HG03439 (cell line): ENCODE results near the gene HSPA12B.

Experiments used
- ATAC-seq: cut with Tn5 transposase; IDR thresholded peaks from one replicate; pipeline ENCODE4 v1.9.1; 2021; ENCODE audit warnings: mild to moderate bottlenecking, moderate library complexity; ENCODE audit not compliant: unreplicated experiment

Gene HSPA12B

DNA sequence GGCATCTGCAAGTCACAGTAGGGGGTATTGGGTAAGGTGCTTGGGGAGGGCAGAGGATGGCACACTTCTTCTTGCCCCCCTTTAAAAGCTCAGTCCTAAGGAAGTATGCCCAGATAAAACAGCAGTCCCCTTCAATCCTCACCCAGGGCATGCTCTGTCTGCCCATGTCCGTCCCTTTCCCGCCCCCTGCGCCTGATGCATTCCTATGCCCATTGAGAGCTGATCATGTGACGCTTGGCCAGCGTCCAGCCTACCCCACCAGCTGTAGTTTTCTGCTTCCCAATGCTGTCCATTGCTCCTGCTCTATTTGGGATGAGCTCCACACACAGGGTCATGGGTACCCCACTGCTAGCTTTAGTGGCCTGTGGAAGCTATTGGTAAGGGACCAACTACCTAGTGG is 28.4 kb upstream of the HSPA12B start:
- ATAC-seq, result no peak

DNA sequence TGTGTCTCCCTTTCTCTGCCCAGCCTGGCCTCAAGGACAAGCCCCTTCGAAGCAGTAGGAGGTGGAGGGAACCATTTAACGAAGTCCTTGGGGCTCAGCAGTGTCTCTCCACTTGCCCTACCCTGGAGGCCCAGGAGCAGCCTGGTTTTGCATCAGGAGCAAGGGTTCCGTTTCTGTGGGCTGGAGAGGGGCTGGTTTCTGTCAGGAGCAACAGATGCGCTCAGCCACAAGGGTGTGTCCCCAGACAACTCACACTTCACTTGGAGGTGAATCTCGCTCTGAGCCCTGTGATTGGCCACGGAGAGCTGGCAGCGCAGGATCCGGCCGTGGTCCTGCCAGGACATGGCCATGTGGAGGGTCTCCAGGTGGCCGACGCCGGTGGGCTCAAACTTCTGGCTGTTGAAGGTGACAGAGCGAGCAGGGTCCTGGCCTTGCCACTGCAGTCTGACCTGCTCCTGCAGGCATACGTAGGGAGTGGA is 27.0 kb upstream of the HSPA12B start:
- ATAC-seq, result no peak

DNA sequence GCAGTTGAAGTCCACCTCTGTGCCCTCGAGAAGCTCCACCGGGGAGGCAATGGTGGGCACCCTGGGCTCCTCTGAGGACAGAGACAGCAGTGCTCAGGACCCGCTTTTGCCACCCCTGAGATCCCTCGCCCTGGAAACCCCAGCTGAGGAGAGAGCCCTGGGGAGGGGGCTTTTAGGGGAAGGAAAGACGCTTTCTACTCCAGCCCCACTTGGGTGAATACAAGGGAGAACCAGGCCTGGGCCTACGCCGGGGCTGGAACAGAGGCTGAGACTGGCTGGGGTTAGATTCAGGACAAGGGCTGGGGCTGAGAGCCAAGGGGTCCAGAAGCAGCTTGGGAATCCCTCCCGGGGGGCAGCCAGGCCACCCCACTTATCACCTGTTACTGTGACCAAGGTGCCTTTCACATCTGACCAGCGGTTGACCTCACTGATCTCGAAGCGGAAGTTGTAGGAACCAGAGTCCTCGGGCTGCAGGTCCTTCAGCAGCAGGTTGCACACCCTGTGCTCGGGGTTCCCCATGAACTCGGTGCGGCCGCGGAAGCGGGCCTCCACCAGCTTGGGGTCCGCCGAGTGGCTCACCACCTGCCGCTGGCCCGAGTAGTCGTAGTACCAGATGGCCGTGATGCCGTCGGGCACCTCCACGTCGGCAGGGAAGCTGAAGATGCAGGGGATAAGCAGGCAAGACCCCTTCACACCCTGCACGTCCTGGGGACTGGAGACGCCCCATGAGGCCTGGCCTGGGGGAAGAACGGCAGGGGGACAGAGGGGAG is 26.3 kb upstream of the HSPA12B start:
- ATAC-seq, result no peak

DNA sequence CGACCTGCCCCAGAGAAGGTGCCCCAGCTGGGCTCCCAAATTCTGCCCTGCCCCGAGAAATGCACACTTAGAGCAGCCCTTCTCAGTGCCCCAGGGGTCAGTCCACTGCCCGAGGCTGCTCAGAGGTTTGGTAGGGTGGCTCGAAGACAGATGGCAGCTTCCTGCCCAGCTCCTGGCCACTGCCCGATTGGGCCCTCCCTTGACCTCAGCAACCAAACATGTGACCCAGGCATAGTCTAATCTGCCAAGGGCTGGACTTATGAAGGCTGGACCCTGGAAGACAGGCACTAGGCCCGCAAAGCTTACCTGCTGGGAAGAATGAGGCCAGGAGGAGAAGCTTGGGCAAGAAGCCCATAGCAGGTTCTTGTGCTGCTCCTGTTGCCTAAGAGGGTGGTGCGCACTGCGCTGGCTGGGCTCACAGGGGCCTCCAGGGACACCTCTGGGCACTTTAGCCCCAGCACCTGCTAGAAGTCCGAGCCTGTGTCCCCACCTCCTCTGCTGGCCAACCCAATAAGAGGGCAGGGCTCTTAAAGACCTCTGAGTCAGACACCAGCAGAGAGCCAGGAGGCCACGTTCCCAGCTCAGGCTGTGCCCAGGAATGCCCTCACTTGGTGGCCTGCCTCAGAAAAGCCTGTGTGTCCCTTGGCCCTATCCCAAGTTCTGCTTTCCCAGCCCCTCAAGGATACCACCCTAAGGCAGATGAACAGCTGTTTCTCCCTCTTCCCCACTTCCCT is 25.5 kb upstream of the HSPA12B start:
- ATAC-seq, result no peak

DNA sequence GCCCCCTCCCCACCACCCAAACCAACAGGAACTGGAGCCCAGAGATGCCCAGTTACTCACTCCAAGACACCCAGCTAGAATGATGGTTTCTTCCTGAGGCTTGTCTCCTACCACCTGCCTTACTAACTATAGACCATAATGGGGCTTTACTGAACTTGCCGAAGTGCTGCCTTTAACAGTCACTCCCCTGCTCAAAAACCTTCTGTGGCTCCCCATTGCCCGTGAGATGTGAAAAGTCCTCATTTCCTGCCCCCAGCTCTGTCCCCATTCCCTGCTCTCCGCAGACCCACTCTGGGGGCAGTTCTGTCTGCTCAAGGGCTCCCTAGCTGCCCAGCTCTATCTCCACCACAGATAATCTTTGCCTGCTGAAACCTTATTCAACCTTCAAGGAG is 25.0 kb upstream of the HSPA12B start:
- ATAC-seq, result no peak

DNA sequence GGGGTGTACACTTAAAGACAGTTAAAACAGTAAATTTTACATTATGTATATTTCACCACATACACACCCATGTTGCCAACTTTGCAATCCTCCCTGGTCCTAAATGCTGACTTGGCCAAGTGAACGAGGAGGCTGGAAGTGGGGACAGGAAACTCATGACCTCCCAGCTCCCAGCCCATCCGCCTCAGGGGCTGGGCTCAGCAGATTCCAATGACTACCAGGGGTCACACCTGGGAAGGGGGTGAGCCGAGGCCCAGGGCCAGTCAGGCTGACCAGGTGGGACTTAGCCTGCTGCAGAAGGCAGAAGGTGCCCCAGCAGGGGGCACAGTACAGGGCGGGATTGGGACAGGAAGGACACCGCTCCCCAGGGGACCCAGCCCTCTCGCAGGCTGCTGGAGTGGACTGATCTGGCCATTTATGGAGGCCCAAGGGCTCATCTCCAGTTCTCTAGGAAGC is 22.4 kb upstream of the HSPA12B start:
- no peak for ATAC-seq

DNA sequence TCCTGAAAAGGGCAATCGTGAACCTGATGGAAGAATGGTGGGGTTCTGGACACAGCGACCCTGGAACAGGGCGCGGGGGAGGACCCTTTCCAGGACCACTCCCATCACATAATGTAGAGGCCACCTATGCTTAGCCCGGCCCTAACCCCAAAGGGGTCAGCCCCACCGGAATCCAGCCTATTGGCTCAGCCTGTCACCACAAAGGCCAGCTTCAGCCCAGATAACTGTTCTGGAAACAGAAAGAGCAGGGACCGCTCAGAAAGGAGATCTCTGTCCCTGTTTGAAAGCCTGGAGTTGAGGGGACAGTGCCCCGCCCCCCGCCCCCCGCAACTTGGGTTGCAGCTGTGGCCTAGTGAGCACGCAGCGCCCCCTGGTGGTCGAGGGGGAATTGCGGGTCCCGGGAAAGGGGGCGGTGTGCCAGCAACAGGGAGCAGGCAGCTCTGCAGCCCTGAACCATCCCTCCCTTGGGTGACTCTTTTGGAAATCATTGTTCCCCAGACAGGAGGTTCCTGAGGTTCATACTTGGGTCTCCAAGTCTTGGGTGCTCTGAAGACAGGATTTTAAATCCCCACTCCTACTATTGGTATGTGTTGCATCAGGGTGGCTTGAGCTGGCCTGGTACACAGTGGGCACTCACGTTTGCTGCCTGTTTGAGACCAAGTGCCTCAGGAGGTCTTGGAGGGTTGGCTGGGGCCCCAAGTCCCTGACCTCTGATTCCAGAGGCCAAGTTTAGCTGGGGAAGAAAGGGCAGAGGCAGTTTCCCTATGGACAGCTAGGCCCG is 21.6 kb upstream of the HSPA12B start:
- ATAC-seq, result no peak

DNA sequence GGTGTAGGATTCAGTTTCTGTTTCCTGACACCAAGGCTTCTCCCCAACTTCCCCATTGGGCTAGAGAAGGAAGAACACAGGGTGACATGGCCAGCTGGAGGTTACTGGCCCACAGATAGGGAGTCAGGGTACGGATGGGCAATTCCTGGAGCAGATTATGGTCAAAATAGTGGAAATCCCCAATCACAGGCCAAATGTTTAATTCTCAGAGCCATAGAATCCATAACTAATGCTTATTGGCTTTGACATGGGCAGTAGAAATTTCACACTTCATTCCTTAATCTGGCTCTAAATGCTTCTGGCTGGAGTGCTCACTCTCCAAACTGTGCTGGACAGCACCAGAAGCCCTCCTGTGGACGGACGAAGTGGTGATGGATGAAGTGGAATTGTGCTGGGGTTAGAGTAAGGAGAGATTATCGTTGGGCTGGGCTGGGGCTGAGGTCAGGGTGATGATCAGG is 21.0 kb upstream of the HSPA12B start:
- ATAC-seq, result no peak

DNA sequence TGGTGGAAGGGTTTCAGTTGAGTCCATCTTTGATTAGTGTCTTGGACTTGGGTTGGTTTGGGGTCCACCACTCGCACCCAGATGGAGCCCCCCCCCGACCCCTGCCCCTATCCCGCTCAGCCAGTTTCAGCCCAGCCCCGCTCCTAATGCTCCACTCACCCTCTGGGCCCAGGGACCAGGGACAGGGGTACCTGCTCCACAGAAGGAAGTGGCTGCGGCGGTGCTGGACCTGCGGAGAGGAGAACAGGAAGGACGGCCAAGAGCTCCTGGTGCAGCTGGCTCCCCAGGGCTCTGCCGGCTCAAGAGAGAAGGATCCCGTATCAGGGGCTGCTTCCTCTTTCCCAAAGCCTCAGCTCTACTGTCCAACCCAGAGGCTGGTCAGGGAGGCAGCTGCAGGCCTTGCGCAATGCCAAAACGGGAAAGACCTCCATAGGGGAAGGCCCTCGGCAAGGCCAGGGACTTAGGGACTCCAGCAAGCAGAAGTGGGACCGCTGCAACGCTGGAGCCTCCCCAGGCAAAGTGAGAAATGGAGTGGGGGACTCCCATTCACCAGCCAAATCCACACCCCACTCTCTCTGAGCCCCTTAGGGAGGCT is 20.1 kb upstream of the HSPA12B start, which contains the start of gene SIGLEC1:
TSS of gene SIGLEC1 (minus strand) at position 322 of the 595 bp plus-strand sequence. CDS start 5,472 bp downstream, outside the sequence.
- no peak for ATAC-seq

DNA sequence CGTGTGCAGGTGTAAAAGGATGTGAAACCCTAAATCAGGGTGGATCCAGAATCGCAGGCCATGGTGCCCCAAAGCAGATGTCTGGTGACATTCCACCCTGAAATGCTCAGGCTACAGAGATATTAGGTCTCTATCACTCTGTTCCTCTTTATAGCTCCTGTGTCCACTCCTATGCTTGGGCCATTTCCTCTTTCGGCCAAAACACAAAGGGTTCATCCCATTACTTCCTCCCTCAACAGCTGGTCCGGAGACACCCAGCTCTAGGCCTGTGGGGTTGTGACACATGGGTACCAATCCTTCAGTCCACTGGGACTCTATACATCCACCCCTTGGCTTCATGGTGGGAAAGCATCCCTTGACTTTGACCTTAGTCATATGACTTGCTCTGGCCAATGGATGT is 18.4 kb upstream of the HSPA12B start:
- ATAC-seq, result no peak

DNA sequence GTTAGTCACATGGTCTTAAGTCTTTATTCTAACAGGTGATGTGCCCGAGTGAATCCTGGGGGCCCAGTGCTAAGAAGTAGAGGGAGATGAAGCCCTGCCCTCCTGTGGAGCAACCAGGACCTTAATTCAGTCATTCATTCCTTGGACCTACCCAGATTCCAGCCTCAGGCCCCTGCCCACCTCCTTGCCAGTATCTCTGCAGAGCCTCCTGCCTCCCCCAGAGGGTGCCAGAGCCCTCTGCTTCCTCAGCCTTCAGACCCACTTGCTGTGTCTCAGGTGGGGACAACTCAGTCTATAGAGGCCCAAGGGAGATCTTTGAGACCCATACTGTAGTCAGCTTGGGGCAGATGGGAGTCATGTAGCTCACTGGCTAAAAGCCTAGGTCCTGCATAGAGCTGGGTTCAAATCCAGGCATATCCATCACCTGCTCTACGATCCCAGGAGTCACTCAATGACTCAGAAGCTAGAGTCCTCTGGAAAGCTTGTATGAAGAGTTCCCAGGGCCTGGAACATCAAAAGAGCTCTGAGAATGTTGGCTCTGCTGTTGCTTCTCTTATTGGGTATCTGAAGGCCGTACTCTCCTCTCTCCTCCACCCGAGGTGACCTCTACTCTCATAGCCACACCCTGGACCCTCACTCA is 16.2 kb upstream of the HSPA12B start:
- no peak for ATAC-seq

DNA sequence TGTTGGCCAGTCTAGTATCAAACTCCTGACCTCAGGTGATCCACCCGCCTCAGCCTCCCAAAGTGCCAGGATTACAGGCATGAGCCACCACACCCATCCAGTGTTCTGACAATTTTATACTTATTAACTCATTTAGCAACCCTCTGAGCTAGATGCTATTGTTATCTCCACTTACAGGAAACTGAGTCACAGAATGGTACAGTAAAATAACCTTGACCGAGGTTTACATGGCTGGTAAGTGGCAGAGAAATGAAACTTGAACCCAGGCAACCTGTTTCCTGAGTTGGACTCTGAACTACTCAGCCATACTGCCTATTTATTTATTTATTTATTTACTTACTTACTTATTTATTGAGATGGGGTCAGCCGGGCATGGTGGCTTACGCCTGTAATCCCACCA is 13.4 kb upstream of the HSPA12B start:
- no peak for ATAC-seq

DNA sequence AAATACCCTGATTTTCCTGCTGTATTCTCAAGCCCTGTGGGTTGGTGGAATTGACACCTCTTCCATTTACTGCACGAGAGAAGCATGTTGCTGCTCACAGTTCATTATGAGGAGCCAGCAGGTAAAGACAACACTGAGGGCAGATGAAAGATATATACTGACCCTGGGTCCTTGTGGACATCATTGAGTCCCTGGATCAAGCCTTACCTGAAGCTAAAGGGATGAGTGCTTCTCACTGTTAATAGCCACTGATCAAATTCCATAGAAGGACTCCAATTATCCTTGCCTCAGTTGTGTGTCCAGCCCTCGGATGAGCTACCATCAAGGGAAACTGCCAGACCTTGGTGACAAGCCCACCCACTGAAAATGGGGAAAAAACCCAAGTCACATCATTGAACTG is 12.4 kb upstream of the HSPA12B start:
- no peak for ATAC-seq

DNA sequence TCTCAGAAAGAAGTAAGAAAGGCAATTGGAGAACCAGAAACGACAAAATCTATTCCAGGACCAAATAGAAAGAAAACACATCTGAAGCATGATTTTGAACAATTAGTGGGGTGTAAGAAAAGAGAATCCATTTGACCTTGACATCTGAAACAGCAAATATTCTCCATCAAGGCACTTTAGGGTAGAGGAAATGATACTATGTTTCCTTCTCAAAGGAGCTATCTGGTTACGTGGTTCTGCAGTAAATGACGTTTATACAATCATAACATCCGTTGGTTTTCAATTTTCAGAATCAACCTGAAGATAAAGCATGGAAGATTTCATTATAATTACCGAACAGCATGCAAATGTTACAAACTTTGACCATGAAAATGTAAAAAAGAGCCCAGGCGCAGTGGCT is 11.9 kb upstream of the HSPA12B start:
- ATAC-seq, result no peak

DNA sequence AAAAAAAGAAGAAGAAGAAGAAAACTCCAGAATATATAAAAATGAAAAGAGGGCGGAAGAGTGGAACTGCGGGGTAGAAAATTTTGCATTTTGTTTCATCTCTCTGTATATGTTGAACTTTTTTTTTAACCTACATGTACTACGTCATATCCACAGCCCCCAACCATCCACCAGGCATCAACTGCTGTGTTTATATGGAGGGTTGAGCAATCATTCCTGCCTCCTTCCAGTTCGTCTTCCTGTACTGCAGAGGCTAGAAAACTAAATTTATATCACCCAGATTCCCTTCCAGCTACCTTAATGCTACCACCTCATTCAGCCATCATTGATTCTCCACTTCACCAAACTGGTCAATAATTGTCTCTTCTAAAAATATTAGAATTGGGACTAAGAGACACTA is 10.6 kb upstream of the HSPA12B start:
- no peak for ATAC-seq

DNA sequence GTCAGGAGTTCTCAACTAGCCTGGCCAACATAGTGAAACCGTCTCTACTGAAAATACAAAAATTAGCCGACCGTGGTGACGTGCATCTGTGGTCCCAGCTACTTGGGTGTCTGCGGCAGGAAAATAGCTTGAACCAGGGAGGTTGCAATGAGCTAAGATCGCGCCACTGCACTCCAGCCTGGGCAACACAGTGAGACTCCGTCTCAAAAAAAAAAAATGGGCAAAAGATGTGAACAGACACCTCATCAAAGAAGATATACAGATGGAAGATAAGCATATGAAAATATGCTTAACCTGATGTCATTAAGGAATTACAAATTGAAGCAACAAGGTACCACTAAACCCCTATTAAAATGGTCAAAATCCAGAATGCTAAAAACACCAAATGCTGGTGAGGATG is 9.2 kb upstream of the HSPA12B start:
- no peak for ATAC-seq

DNA sequence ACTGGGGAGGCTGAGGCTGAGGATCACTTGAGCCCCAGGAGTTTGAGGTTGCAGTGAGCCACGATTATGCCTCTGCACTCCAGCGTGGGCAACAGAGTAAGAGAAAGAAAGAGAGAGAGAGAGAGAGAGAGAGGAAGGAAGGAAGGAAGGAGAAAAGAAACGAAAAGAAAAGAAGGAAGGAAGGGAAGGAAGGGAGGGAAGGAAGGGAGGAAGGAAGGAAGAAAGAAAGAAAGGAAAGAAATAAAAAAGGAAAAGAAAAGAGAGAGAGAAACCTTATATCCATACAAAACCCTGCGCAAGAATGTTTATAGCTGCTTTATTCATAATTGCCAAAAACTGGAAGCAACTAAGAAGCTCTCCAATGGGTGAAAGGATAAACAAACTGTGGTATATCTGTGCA is 8.1 kb upstream of the HSPA12B start:
- no peak for ATAC-seq

DNA sequence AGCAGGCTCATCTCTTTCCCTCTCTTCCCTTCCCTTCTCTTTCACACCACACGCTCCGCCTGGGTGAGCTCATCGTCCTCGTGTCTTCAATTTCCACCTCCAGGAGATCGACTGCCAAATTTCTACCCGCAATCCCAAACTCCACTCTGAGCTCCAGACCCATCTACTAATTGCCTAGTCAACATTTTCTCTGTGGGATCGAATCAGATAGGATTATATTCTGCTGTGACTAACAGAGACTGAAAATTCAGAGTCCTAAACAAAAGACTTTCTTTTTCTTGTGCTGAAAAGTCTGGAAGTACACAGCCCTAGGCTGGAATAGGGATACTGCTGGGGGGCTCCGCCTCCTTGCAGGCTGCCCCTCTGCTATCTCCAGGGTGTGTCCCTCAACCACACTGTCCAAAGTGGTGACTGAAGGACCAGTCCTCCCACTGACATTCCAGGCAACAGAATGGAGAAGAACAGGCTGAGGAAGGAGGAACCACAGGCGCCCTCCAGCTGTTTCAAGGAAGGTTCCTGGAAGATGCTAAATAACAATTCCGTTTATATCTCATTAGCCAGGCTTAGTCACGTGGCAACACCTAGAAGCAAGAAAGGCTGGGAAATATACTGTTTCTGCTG is 5.0 kb upstream of the HSPA12B start:
- ATAC-seq, result no peak

DNA sequence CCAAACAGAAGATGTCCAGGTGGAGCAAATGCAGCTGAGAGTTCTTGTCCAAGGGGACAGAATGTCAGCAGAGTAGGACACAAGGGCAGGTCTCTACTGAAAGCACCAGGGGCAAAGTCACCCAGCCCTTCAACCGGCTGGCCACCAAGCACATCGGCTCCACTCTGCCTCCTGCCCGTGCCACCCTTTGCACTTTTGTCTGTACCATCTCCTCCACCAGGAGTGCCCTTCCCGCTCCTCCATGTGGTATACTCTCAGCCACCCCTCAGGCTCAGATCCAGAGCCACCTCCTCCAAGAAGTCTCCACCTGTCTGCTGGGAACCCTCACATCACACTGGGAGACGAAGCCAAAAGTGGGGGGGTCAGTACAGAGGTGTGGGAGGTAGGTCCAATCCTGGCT is 4.1 kb upstream of the HSPA12B start:
- ATAC-seq, result no peak

DNA sequence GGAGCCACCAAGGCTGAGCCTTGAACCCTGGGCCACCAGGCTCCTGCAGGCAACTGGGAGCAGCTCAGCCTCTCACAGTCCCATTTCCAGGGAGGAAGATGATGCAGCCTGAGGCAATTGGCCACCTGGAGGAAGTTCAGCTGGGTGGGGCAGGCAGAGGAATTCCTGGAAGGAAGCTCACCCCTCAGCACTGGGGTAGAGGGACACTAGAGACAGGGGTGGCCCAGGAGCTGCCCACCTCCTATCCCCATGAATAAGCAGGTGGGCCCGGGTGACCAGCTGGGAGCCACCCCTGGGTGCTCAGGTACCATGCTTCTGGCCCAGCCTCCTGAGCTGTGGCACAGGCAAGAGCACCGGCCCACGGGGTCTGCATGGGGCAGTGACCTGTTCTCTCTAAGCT is 3.6 kb upstream of the HSPA12B start:
- ATAC-seq, result no peak
